HG02588 (cell line): ENCODE measurements around the gene CUEDC1.
"Not testable (repeated sequence)": the region's sequence is repeated elsewhere in the genome, so short reads cannot be mapped to it uniquely, and the experiment has no call there.

ENCODE experiments used
- ATAC-seq: cut with Tn5 transposase; IDR thresholded peaks from one replicate; pipeline ENCODE4 v1.9.1; 2021; ENCODE audit warnings: mild to moderate bottlenecking, moderate library complexity; ENCODE audit not compliant: unreplicated experiment

The CUEDC1 gene

GRCh38 chr17:57846056-57846945 lies 108.9 kb downstream of the CUEDC1 start:
- ATAC-seq, result not testable (repeated sequence)

- no peak for ATAC-seq
Observed at GRCh38 chr17:57842280-57842679, 112.9 kb downstream of the CUEDC1 start.

DNA sequence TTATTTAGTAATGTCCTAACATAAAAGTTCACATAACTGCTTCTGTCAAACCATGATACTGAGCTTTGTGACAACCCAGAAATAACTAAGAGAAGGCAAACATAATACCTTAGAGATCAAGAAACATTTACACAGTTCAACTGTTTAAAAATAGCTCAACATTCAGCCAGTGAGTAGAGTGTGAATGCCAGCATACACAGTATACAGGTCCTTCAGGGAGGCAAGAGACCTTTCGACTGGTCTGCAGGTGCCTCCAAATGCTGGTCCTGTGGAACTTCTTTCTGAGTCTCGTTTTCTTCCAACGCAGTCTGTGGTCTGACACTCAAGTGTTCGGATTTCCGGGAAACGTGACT lies 115.7 kb downstream of the CUEDC1 start:
- ATAC-seq, result no peak

- no peak for ATAC-seq
Observed at GRCh38 chr17:57838857-57839570, 116.2 kb downstream of the CUEDC1 start.

GRCh38 chr17:57838453-57838852 lies 116.8 kb downstream of the CUEDC1 start:
- no peak for ATAC-seq

- ATAC-seq, result no peak
Observed at GRCh38 chr17:57835333-57835900, 119.8 kb downstream of the CUEDC1 start.

DNA sequence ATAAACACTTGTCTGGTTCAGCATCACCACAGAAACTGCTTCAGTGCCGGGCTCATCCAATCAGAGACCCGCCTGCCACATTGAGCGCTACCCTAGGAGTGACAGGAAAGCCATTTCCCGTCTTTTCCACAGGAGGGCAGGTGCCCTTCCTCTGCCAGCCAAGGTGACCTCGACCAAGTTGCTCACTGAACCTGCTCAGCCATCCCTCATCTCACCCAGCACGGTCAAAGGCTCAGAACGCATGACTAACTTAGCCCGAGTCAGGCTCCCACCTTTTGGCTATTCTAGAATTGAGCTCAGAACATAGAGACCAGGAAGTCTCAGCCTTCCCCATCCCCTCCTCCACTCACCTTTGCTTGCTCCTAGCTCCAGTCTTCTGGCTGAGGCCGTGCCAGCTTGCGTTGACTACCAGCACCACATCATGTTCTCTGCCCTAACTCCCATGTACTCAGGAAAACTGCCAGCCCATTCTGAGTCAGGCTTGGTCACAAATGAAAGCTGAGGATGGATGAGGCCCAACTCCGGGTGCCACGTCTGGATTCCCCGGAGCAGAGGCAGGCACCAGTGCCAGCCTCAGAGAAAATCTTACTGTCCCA lies 121.0 kb downstream of the CUEDC1 start:
- ATAC-seq, result no peak

- no peak for ATAC-seq
Observed at GRCh38 chr17:57833179-57833939, 121.9 kb downstream of the CUEDC1 start.

DNA sequence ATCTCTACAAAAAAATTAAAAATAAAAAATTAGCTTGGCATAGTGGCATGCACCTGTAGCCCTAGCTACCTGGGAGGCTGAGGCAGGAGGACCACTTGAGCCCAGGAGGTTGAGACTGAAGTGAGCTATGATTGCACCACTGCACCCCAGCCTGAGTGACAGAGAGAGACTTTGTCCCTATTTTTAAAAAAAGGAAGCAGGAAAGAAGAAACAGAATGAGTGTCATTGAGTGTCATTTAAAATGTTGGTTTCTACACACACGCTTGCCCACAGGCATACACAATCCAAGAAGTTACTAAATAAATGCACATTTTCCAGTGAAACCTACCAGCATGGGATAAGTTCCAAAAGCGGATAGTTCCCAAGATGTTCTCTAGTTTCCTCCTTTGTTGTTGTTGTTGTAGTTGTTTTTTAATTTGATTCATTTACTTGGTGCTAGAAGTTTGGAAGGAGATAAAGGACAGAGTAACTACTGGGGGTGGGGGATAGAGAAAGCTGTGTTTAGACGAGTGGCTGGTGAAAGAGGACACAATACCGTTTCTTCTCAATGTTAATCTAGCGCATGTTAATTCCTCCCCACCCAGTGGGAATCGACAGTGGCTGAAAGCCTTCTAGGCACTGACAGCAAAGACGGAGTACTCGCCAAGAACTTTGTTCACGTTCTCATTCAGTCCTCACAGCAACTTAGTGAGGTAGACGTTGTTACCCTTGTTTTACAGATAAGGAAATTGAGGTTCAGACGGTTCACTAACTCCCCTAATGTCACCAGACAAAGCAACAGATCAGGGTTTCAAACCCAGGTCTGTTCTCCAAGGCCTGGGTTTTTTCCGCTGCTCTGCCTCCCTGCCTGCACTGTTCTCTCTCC lies 122.7 kb downstream of the CUEDC1 start:
- no peak for ATAC-seq

DNA sequence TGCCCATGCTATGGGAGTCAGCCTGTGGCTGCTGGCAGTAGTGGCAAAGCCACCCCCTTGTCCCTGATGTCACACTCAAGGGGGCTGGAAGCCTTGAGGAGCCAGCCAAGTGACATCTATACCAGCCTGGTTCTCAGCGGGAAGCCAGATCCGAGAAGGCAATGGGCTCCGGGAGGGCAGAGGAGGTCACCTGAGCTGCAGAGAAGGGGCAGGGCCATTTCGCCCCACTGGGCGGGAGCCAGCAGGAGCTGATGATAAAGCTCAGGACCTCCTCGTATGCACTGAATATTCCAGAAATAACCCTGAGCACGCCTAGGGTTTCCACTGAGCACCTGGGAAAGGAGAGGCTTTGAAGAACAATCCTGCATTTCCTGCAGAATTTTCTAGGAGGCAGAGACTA lies 124.3 kb downstream of the CUEDC1 start:
- ATAC-seq, result no peak

DNA sequence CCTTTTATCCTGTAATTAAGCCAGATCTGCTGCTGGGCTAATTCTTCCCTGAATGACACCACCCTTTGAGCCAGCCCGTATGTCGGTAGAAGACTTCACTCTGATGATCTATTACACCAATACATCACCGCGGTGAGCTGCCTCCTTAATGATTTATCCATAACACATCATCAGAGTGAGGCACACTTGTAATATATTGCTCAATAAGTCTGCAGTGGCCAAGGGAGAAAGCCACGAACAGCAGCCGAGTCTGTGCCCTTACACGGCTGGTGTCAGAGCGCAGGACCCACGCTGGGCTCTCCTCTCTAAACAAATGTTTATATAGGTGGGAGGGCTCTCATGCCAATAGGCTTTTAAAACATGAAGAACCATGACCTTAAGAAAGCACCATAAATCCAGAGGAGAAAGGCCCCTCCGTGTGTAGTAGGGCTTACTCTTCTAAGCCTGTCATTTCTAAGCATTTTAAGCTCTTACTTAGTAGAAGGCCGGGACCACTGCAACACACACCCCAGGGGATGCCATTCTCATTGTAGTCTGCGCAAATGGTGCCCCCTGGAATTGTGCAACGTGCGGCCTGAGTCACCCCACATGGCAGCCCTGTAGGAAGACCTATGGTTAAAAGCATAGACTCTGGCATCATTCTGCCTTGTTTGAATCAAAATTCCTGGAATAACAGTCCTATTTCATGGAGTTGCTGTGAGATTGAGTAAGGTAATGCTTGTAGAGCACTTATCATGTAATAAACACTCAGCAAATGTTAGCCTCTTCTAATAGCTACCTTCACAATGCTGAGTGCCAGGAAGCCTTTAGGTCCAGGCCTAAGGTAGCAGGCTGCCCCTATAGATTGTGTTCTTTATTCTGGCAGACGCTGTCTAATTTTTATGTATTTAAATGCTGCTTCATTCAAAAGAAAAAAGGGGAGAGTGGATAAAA lies 131.5 kb downstream of the CUEDC1 start:
- ATAC-seq, result no peak

DNA sequence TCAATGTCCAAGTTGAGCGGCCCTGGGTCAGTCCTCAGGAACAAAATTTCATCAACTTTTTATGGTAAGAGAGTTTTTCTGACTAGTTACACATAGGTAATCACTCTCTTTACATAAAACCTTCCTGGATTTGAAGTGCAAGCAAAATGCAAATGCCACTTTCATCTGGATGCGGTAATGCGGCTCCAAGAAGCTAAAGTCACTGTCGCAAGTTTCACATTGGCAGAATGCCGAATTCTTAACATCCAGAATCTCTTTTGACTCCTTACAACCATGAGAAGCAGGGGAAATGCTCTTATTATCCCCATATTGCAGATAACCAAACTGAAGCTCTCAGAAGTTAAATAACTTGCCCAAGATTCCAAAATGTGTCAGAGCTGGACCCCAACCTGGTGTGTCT lies 135.3 kb downstream of the CUEDC1 start:
- ATAC-seq, result no peak

DNA sequence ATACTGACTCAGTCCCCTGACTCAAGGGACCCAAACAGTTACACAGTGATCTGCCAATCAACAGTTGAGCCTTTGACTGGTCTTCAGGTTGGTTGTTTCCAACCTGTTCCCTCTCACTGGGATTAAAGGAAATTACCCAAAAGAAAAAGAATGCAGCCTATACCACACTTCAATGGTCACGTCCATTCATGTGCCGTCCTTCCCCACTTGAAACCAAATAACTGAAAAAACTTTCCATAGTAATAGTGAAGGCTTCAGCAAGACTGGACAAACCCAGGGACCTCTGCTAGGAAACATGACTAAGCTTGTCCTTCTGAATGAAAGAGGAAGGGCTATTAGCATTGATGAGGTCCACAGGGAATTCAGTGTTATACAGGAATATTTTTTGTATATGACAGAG lies 135.9 kb downstream of the CUEDC1 start:
- no peak for ATAC-seq

GRCh38 chr17:57818066-57818465 lies 137.1 kb downstream of the CUEDC1 start:
- no peak for ATAC-seq

DNA sequence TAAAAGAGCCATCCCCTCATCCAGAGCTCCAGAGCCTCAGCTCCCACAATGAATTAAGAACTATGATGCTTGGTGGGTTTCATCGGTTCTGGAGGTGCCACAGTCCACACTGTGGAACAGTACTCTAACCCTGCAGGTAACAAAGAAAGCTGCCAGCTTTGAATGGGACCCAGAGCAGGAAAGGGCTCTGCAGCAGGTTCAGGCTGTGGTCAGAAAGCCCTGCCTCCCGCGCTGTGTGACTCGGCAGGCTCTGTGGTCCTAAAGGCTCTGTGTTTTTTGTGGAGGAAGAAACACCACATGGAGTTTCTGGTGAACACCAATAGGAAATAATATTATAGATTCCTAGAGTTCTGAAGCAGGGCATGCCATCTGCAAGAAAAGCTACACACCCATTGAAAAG lies 137.9 kb downstream of the CUEDC1 start:
- ATAC-seq, result no peak

- no peak for ATAC-seq
Observed at GRCh38 chr17:57814421-57814820, 140.8 kb downstream of the CUEDC1 start.

- ATAC-seq, result no peak
Observed at GRCh38 chr17:57811638-57812280, 143.5 kb downstream of the CUEDC1 start.
